GM21447 (cell line): ENCODE measurements around the gene EDAR.

Experiments
- ATAC-seq: cut with Tn5 transposase; IDR thresholded peaks from one replicate; pipeline ENCODE4 v1.9.1; 2021; ENCODE audit not compliant: unreplicated experiment

The EDAR gene

GRCh38 chr2:108926561-108927380 is 62.2 kb downstream of the EDAR start:
- no peak for ATAC-seq

GRCh38 chr2:108925735-108926134 is 63.3 kb downstream of the EDAR start:
- ATAC-seq, result no peak

GRCh38 chr2:108925286-108925685 is 63.7 kb downstream of the EDAR start:
- ATAC-seq, result no peak

- no peak for ATAC-seq
Measured at GRCh38 chr2:108924580-108925251, 64.3 kb downstream of the EDAR start.

- no peak for ATAC-seq
Measured at GRCh38 chr2:108923736-108924579, 65.1 kb downstream of the EDAR start.

- no peak for ATAC-seq
Measured at GRCh38 chr2:108923019-108923700, 65.9 kb downstream of the EDAR start.

GRCh38 chr2:108922141-108922915 is 66.7 kb downstream of the EDAR start:
- no peak for ATAC-seq

GRCh38 chr2:108921096-108922030 is 67.7 kb downstream of the EDAR start:
- ATAC-seq, result no peak

- no peak for ATAC-seq
Measured at GRCh38 chr2:108920686-108921085, 68.3 kb downstream of the EDAR start.

- ATAC-seq, result no peak
Measured at GRCh38 chr2:108919571-108920373, 69.2 kb downstream of the EDAR start.

- ATAC-seq, result no peak
Measured at GRCh38 chr2:108918941-108919341, 70.1 kb downstream of the EDAR start.

- no peak for ATAC-seq
Measured at GRCh38 chr2:108918156-108918874, 70.7 kb downstream of the EDAR start.

- ATAC-seq, result no peak
Measured at GRCh38 chr2:108917526-108917925, 71.5 kb downstream of the EDAR start.

GRCh38 chr2:108916796-108917421 is 72.1 kb downstream of the EDAR start:
- no peak for ATAC-seq

GRCh38 chr2:108916122-108916795 is 72.8 kb downstream of the EDAR start:
- no peak for ATAC-seq

GRCh38 chr2:108912629-108912902 is 76.5 kb downstream of the EDAR start:
- ATAC-seq, result no peak
